Activated effector memory CD4-positive, alpha-beta T cell treated with Interleukin-2 at 50 U/mL for 16 hours (primary cell): ENCODE measurements around the gene NPAS3.

ENCODE experiments used
- DNase-seq: peaks from one replicate; pipeline ENCODE4 v3.0.0-alpha.2; 2020

Gene NPAS3

GRCh38 chr14:33454022-33454595, 515.4 kb downstream of the NPAS3 start:
- DNase-seq: no peak

GRCh38 chr14:33454707-33455106, 516.0 kb downstream of the NPAS3 start:
- no peak for DNase-seq

GRCh38 chr14:33455654-33456345, 517.1 kb downstream of the NPAS3 start:
- no peak for DNase-seq

DNA sequence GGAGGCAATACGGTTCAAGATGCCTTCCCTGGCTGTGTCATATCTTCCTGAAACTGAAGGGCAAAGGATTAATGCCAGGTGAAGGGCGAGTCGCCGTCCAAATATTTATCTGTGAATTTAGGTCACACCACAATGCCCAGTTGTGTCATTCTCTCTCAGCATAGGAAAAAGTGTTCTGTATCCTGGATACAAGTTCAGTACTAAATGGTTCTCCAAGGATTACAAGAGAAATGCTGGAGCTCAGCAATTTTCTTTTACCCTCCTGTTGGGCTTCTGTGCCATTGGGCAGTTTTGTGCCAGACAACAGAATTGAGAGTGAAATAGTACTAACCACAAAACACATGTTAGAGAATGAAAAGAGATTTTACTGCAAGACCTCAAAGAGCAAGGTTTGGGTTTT, 518.3 kb downstream of the NPAS3 start:
- no peak for DNase-seq

GRCh38 chr14:33457617-33458016, 518.9 kb downstream of the NPAS3 start:
- DNase-seq: no peak

- no peak for DNase-seq
Observed at GRCh38 chr14:33460164-33460563, 521.5 kb downstream of the NPAS3 start.

GRCh38 chr14:33461036-33461435, 522.4 kb downstream of the NPAS3 start:
- DNase-seq: no peak

- no peak for DNase-seq
Observed at GRCh38 chr14:33463731-33464130, 525.1 kb downstream of the NPAS3 start.

DNA sequence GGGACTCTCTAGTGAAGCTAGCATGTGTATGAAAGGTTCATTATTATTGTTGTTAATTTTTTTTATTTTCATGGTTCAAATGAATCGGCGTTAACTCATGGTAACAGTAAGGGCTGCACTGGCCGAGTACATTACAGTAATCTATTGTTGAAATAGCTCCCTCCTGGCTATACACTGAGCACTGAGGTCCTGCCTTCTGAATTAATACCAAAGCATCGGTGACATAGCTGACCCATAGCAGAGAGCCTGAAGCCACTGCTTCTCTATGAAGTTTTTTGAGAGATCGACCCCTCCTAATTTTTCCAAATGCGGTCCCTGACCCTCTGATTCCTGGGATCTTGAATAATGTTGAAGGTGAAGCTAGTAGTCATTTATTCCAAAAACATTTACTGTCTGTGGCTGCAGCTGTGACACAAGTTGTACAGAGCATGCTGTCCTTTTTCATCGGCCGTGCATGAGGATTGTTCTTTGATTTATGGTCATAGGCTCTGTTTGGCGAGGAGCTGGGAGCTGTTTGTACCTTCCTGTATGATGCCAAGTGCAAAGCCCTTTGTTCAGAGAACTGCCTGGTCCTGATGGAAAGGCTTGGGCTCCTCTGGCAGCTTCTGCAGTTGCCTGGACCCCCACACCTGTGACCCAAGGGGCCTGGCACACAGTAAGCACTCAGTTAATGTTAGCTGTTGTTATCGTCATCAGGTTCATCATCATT, 525.7 kb downstream of the NPAS3 start:
- no peak for DNase-seq

- no peak for DNase-seq
Observed at GRCh38 chr14:33465846-33466700, 527.4 kb downstream of the NPAS3 start.

- DNase-seq: no peak
Observed at GRCh38 chr14:33467971-33468370, 529.3 kb downstream of the NPAS3 start.

GRCh38 chr14:33469898-33470297, 531.2 kb downstream of the NPAS3 start:
- DNase-seq: no peak

GRCh38 chr14:33471776-33472175, 533.1 kb downstream of the NPAS3 start:
- no peak for DNase-seq

- no peak for DNase-seq
Observed at GRCh38 chr14:33475623-33476022, 536.9 kb downstream of the NPAS3 start.

GRCh38 chr14:33477797-33478196, 539.1 kb downstream of the NPAS3 start:
- no peak for DNase-seq

GRCh38 chr14:33480071-33480886, 541.6 kb downstream of the NPAS3 start:
- no peak for DNase-seq

DNA sequence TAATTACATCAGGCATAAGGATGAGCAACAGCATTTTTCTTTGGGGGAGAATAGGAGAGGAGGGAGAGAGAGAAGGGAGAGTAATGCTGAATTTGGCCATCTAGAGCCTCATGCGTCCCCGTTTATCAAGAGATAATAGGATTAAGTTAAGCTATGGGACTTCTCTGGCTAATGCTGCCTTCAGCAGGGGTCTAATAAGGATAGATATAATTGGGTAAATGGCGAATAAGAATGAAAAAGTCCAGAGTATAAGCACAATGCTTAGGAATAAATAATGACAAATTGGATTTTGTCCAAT, 542.2 kb downstream of the NPAS3 start:
- DNase-seq: no peak

DNA sequence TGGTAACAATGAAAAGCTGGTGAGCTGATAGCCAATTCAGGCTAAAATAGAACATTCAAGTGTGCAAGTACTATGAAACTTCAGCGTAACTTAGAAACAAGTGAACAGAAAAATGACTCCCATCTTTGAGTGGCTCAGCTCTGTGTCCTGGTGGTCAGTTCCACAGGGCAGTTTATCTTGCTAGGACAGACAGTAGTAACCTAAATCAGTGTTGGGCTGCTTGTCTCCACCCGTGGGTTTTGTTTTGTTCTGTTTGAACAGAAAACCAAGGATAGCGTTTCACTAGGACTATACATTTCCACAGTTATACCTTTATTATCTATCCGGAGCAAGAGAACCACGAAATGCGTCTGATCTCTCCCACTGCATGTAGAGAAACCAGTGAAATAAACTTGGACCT, 544.4 kb downstream of the NPAS3 start:
- DNase-seq: no peak

DNA sequence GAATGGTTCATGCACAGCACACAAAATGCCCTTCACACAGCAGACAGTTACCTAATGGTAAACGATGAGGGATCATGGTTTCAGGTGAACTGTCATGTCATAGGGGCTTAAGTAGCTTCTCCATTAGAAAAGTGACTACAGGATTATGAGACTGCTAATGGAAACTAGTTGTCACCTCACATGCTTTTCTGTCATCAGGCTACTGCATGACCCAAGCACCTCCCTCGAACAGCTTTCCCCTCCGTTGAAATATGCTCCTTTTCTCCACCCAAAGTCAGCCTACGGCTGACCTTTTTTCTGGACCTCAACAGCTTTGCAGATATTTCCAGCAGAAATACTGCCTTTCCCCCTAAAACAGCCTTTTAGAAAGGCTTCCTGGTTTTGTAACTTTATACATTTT, 544.9 kb downstream of the NPAS3 start:
- no peak for DNase-seq

DNA sequence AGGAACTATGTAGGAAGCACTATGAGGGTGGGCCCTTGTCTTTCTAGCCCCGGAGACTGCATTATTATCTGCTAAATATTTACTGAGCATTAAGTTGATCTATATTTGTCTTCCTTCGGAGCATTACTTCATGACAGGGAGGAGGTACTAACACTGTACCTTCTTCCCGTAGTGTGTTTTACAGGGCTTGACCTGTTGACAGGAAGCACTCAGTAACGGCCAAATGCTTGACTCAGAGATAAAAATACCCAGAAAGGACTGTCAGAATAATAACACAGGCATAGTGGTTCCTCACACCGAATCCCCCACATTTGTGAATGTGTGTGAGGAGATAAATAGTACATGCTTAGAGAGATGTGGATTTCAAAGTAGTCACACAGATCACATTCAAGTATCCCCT, 545.6 kb downstream of the NPAS3 start:
- DNase-seq: no peak

DNA sequence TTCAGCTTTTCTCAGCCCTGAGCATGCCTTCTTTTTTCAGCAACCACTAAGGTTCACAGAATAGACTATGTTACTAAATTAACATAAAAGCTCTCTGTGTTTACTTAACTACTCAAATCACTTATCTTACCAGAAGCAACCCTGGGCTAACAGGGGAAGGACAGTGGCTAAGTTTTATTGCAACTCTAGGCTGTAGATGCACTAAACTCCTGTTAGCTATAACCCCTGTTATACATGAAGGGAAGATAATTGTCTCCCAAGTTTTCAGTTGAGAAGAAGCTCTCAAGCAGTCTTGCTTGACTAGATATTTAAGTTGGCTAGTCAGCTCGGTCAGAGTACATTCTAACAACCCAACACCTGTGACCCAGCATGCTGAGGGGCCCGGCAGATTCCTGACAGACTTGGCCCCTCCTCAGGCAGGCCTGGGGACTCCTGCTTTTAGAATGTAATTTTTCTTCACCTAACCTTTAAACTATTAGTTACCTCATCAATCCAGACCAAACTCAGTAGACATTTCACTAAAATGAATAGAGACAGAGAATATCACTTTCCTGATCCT, 547.7 kb downstream of the NPAS3 start:
- no peak for DNase-seq

DNA sequence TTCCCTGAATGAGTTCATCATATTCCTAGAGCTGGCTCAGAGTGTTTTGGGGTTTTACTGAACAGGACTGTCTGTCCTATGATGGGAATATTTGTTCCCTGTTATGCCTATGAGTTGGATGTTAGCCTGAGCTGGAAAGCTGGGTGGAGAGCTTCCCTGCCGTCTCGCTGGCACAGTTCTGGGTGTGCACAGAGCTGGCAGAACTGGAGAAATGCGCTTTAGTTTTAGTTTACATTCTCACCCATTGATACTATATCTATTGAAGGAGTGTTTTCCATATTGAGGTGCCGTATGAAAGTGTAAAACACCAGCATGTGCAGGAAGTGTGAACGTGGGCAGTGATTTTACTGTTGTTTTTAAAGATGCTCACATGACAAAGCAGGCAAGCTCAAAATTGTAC, 549.9 kb downstream of the NPAS3 start:
- no peak for DNase-seq
